ENCODE data around the gene ARAF. TPM values are rescaled to one million over a fixed set of nuclear protein-coding genes. Genes with fewer than 3 reads are reported as not detected.

The ARAF gene
- polyA plus RNA-seq, 3 donors: 49.6 to 62.6 (median 56.5) TPM

GRCh38 chrX:47563801-47564315, 2.9 kb downstream of the ARAF start:
- no peak for DNase-seq (ENCODE audit: low read depth in 3 of 3, low spot score in 2 of 3)

DNA sequence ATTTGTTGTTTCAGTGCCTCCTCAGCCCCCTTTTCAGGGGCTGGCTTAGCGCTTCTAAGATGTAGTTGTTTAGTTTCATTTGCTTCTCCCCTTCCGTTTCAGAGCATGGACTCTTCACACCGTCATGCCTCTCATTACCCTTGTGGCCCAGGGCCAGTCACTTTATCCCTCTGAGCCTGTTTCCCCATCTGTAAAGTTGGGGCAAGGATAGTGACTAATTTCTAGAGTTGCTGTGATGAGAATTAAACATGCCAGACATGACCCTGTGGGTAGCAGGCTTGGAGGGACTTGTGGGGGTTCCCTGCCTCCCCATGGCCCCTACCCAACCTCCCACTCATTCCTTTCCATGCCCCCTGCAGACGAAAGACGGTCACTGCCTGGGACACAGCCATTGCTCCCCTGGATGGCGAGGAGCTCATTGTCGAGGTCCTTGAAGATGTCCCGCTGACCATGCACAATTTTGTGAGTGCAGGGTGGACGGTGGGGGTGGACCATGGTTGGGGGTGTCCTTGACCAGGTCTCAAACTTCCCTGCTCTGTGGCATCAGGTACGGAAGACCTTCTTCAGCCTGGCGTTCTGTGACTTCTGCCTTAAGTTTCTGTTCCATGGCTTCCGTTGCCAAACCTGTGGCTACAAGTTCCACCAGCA, 3.6 kb downstream of the ARAF start:
- DNase-seq (ENCODE audit: low read depth in 3 of 3, low spot score in 2 of 3): no peak

DNA sequence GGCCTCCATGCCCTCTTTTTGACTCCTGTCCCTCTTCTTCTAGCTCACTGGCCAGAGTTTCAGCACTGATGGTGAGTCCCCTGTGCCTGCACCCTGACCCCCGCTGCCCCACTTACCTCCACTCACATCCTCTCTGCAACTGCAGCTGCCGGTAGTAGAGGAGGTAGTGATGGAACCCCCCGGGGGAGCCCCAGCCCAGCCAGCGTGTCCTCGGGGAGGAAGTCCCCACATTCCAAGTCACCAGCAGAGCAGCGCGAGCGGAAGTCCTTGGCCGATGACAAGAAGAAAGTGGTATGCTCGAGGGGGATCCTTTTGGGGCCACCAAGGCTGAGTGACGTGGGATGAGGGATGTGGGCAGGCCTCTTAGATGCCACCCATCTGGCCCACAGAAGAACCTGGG, 5.8 kb downstream of the ARAF start:
- no peak for DNase-seq (ENCODE audit: low read depth in 3 of 3, low spot score in 2 of 3)

GRCh38 chrX:47568656-47569295, 7.8 kb downstream of the ARAF start:
- DNase-seq (ENCODE audit: low read depth in 3 of 3, low spot score in 2 of 3): no peak

GRCh38 chrX:47570794-47571193, 9.8 kb downstream of the ARAF start:
- no peak for DNase-seq (ENCODE audit: low read depth in 3 of 3, low spot score in 2 of 3)

DNA sequence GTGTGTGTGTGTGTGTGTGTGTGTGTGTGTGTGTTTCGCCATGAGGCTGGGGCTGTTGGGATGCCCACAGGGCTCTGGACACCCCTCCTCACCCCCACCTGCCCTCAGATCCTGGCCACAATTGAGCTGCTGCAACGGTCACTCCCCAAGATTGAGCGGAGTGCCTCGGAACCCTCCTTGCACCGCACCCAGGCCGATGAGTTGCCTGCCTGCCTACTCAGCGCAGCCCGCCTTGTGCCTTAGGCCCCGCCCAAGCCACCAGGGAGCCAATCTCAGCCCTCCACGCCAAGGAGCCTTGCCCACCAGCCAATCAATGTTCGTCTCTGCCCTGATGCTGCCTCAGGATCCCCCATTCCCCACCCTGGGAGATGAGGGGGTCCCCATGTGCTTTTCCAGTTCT, 10.2 kb downstream of the ARAF start:
- DNase-seq (ENCODE audit: low read depth in 3 of 3, low spot score in 2 of 3): no peak

DNA sequence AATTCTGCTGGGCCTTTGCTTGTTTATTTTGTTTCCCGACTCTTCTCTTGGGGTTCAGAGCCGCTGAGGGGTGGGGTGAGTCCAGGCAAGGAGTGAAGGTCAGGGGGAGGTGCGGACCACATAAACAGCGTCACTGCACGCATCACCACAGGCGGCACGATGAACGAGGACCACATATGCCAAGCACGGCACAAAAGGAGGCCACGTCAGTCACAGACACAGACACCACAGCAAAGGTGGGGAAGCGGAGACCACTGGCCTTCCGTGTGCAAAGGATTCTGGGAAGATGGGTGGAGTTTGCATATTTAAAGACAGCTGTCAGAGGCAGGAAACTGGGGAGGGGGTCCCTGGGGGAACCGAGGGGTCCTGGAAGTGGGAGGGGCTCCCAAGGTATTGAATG, 10.9 kb downstream of the ARAF start:
- no peak for DNase-seq (ENCODE audit: low read depth in 3 of 3, low spot score in 2 of 3)

DNA sequence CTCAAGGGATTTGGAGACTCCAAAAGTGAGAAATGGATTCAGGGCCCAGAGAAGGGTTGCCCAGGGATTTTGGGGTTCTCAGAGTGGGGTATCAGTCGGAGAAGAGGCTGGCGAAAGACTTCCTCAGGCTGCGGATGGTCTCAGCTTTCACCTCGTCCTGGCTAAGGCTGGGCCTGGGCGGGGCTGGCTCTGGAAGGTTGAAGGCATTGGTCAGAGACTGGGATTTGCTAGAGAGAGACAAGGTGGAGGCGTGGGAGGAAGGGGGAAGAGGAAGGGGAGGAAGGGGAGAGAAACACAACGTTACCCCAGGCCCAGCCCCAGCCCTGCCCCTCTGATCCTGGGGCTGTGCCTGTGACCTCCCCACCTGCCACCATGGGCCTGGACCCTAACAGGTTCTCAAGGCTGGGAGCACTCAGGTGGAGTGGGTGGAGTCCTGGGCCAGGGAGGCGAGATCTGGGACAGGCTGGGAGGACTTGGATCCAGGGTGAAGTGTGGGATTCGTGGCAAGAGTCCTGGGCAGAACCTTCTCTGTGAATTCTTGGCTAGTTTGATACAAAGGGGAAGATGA, 11.9 kb downstream of the ARAF start:
- DNase-seq (ENCODE audit: low read depth in 3 of 3, low spot score in 2 of 3): no peak

DNA sequence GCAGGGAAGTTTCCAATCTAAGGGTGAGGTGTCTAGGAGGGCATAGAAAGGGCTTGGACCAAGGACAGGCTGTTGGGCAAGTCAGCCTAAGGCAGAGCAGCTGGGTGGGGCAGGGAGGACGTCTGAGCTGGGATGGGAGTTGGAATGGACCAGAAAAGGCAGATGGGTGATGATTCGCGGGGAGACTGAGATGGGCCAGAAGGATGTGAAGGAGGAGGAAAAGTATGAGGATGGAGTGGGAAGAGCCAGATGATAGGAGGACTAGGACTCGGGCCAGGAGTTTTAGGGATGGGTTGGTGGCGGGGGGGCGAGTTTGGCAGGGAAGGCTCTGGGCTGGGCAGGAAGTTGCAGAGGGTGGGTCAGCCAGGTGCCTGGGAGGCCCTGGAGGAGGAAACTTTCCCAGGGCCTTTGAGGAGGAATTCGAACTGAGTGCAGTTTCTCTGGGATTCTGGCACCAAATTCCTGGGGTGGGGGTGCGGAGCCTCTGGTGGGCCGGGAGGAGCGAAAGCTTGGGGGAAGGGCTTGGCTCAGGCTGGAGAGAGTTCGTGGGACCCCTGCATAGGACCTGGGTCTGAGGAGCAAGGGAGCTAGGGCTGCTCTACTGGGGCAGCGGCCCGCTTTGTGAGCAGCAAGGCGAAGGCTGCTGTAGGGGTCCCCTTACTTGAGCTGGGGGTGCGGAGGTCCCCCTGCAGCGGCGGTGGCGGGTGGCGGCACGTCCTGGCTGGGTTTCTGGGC, 12.5 kb downstream of the ARAF start:
- DNase-seq (ENCODE audit: low read depth in 3 of 3, low spot score in 2 of 3): peak in 1 of 3 donors; percentile 61

GRCh38 chrX:47574076-47574546, 13.1 kb downstream of the ARAF start:
- DNase-seq (ENCODE audit: low read depth in 3 of 3, low spot score in 2 of 3): no peak

GRCh38 chrX:47574547-47575301, 13.7 kb downstream of the ARAF start:
- DNase-seq (ENCODE audit: low read depth in 3 of 3, low spot score in 2 of 3): no peak

GRCh38 chrX:47576021-47576898, 15.3 kb downstream of the ARAF start:
- no peak for DNase-seq (ENCODE audit: low read depth in 3 of 3, low spot score in 2 of 3)

- no peak for DNase-seq (ENCODE audit: low read depth in 3 of 3, low spot score in 2 of 3)
Measured at GRCh38 chrX:47577424-47577823, 16.4 kb downstream of the ARAF start.

- DNase-seq (ENCODE audit: low read depth in 3 of 3, low spot score in 2 of 3): no peak
Measured at GRCh38 chrX:47577901-47578300, 16.9 kb downstream of the ARAF start.

GRCh38 chrX:47578692-47579091, 17.7 kb downstream of the ARAF start:
- no peak for DNase-seq (ENCODE audit: low read depth in 3 of 3, low spot score in 2 of 3)

- DNase-seq (ENCODE audit: low read depth in 3 of 3, low spot score in 2 of 3): no peak
Measured at GRCh38 chrX:47579537-47579936, 18.5 kb downstream of the ARAF start.

GRCh38 chrX:47581731-47582647, 21.0 kb downstream of the ARAF start, which contains the start of gene TIMP1:
TSS of gene TIMP1 (plus strand) at chrX:47582436. CDS start at chrX:47583416, 980 bp downstream.
- peak in 2 of 3 donors; percentile 25 to 59 for DNase-seq (ENCODE audit: low read depth in 3 of 3, low spot score in 2 of 3)

GRCh38 chrX:47583240-47583861, 22.3 kb downstream of the ARAF start:
- no peak for DNase-seq (ENCODE audit: low read depth in 3 of 3, low spot score in 2 of 3)
